K562 (cell line): Measurements from ENCODE around the gene PRKAR2B. TPM values are rescaled to one million over a fixed set of nuclear protein-coding genes. Genes with fewer than 3 reads are reported as not detected.

Experiments
- ADNP ChIP-seq: fragments of 200-800 bp; sonication (Bioruptor generic); IDR thresholded peaks from 2 replicates; pipeline ENCODE4 v1.6.1; 2016; ENCODE audit warnings: missing genetic modification characterization, missing compliant biosample characterization
- BHLHE40 ChIP-seq: IDR thresholded peaks from 2 replicates; pipeline ENCODE4 v1.6.1; 2011; ENCODE audit warnings: low read length, improper control_type of control experiment
- GTF2F1 ChIP-seq: IDR thresholded peaks from 2 replicates; pipeline ENCODE4 v1.6.1; 2011; ENCODE audit warnings: low read depth, low read length, improper control_type of control experiment
- HDGF ChIP-seq: fragments of 450-650 bp; IDR thresholded peaks from 2 replicates; pipeline ENCODE4 v1.6.1; 2016
- HEY1 ChIP-seq: fragments of 250-450 bp; sonication (Bioruptor Pico); IDR thresholded peaks from 2 replicates; pipeline ENCODE4 v1.5.0; 2020; ENCODE audit warnings: mild to moderate bottlenecking, moderate library complexity, borderline replicate concordance
- LEF1 ChIP-seq: fragments of 450-650 bp; IDR thresholded peaks from 2 replicates; pipeline ENCODE4 v1.6.1; 2016; ENCODE audit warnings: mild to moderate bottlenecking
- MECOM ChIP-seq: fragments of 250-450 bp; sonication (Bioruptor Pico); IDR thresholded peaks from 2 replicates; pipeline ENCODE4 v1.8.0; 2022; ENCODE audit warnings: inconsistent platforms
- TRIM24 ChIP-seq, 2 experiments: fragments of 450-650 bp; IDR thresholded peaks; 2 replicates each; pipeline ENCODE4 v1.6.1; 2016
- ZNF174 ChIP-seq: fragments of 250-450 bp; sonication (Bioruptor Pico); IDR thresholded peaks from 2 replicates; pipeline ENCODE4 v1.4.0; 2020; ENCODE audit warnings: mild to moderate bottlenecking
- polyA plus RNA-seq, 8 experiments: library from polyadenylated mRNA; depleted of rRNA in 4 of 8; stranded (reverse) in 5 of 8; unstranded in 3 of 8; fragments of >200 nt; fragmentation: Nextera tagmentation in 2 of 8; fragmentation: Illumina TruSeq in 1 of 8; extraction: Ambion mirVana in 2 of 8; extraction: Trizol in 1 of 8; gene quantifications; 2 replicates each; pipeline versions ENCODE4 v1.2.1 to v1.2.3, GENCODE V29; 2011 to 2014; ENCODE audit warnings: inconsistent platforms in 1 of 8, missing spikeins in 1 of 8
- total RNA-seq, 7 experiments: library from RNA; depleted of rRNA in 6 of 7; stranded (reverse); fragments of >200 nt in 6 of 7; fragmentation: Illumina TruSeq in 2 of 7; extraction: Trizol in 2 of 7; gene quantifications; 2 replicates each; pipeline versions ENCODE4 v1.2.1 to v1.2.3, GENCODE V29; 2011 to 2021; ENCODE audit warnings: low replicate concordance in 1 of 7
- TF ChIP-seq, protein P1 (sequence below): fragments of 450-650 bp; IDR thresholded peaks from 2 replicates; pipeline ENCODE4 v1.6.1; 2016; ENCODE audit warnings: mild to moderate bottlenecking, moderate library complexity
- TF ChIP-seq, protein P2 (sequence below): fragments of 450-650 bp; IDR thresholded peaks from 2 replicates; pipeline ENCODE4 v1.6.1; 2017; ENCODE audit warnings: antibody characterized with exemption
- TF ChIP-seq, protein P3 (sequence below): fragments of 450-650 bp; IDR thresholded peaks from 2 replicates; pipeline ENCODE4 v1.6.1; 2016; ENCODE audit warnings: borderline replicate concordance

Gene PRKAR2B
- total and polyA plus RNA-seq, 9 of the 15 experiments (the other 6 are each of a cell fraction or from before 2014, with no cell fraction given): 59.0 to 173 (median 129) TPM

DNA sequence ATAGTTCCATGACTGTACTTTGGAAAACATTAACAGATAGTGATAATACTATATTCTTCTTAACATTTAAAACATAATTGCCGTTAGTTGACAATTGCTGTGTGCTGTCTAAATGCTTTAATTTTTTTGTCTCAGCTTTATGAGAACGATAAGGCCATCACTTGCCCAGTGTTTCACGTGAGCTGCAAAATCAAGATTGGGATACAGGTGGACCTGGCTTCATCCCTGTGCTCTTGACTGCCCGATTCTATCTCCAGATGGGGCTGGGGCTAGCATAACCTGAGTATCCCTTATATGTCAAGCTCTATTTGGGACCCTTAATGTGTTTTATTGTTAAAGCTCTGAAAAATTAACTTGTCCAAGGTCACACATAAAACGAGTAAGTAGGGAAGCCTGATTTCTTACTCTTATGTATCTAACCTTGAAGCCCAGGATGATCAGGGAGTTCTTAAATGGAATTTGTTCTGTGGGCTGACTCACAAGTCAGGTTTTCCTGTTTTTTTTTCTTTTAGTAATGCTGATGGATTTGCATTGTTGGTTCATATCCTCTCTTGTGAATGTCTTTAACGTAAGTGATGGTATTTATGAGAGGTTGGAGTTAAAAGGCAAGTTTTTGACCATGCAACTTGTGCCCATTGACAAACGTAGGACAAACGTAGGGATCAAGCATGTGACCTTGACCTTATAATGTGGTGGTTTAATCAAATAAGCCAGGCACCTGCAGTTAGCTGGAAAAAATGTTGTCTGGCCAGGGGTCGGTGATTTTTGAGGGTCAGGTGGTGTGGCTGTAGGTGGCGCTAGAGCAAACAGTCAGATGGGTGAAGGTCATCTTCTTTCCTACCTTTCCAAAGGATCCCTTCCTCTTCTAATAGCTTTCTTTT lies 3.6 kb downstream of the PRKAR2B start (continued):
- TF ChIP-seq, protein P1, sequence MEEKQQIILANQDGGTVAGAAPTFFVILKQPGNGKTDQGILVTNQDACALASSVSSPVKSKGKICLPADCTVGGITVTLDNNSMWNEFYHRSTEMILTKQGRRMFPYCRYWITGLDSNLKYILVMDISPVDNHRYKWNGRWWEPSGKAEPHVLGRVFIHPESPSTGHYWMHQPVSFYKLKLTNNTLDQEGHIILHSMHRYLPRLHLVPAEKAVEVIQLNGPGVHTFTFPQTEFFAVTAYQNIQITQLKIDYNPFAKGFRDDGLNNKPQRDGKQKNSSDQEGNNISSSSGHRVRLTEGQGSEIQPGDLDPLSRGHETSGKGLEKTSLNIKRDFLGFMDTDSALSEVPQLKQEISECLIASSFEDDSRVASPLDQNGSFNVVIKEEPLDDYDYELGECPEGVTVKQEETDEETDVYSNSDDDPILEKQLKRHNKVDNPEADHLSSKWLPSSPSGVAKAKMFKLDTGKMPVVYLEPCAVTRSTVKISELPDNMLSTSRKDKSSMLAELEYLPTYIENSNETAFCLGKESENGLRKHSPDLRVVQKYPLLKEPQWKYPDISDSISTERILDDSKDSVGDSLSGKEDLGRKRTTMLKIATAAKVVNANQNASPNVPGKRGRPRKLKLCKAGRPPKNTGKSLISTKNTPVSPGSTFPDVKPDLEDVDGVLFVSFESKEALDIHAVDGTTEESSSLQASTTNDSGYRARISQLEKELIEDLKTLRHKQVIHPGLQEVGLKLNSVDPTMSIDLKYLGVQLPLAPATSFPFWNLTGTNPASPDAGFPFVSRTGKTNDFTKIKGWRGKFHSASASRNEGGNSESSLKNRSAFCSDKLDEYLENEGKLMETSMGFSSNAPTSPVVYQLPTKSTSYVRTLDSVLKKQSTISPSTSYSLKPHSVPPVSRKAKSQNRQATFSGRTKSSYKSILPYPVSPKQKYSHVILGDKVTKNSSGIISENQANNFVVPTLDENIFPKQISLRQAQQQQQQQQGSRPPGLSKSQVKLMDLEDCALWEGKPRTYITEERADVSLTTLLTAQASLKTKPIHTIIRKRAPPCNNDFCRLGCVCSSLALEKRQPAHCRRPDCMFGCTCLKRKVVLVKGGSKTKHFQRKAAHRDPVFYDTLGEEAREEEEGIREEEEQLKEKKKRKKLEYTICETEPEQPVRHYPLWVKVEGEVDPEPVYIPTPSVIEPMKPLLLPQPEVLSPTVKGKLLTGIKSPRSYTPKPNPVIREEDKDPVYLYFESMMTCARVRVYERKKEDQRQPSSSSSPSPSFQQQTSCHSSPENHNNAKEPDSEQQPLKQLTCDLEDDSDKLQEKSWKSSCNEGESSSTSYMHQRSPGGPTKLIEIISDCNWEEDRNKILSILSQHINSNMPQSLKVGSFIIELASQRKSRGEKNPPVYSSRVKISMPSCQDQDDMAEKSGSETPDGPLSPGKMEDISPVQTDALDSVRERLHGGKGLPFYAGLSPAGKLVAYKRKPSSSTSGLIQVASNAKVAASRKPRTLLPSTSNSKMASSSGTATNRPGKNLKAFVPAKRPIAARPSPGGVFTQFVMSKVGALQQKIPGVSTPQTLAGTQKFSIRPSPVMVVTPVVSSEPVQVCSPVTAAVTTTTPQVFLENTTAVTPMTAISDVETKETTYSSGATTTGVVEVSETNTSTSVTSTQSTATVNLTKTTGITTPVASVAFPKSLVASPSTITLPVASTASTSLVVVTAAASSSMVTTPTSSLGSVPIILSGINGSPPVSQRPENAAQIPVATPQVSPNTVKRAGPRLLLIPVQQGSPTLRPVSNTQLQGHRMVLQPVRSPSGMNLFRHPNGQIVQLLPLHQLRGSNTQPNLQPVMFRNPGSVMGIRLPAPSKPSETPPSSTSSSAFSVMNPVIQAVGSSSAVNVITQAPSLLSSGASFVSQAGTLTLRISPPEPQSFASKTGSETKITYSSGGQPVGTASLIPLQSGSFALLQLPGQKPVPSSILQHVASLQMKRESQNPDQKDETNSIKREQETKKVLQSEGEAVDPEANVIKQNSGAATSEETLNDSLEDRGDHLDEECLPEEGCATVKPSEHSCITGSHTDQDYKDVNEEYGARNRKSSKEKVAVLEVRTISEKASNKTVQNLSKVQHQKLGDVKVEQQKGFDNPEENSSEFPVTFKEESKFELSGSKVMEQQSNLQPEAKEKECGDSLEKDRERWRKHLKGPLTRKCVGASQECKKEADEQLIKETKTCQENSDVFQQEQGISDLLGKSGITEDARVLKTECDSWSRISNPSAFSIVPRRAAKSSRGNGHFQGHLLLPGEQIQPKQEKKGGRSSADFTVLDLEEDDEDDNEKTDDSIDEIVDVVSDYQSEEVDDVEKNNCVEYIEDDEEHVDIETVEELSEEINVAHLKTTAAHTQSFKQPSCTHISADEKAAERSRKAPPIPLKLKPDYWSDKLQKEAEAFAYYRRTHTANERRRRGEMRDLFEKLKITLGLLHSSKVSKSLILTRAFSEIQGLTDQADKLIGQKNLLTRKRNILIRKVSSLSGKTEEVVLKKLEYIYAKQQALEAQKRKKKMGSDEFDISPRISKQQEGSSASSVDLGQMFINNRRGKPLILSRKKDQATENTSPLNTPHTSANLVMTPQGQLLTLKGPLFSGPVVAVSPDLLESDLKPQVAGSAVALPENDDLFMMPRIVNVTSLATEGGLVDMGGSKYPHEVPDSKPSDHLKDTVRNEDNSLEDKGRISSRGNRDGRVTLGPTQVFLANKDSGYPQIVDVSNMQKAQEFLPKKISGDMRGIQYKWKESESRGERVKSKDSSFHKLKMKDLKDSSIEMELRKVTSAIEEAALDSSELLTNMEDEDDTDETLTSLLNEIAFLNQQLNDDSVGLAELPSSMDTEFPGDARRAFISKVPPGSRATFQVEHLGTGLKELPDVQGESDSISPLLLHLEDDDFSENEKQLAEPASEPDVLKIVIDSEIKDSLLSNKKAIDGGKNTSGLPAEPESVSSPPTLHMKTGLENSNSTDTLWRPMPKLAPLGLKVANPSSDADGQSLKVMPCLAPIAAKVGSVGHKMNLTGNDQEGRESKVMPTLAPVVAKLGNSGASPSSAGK: no peak
- peak; percentile 59; the same call in 1 of the 2 replicates for TF ChIP-seq BHLHE40
- no peak for TF ChIP-seq ZNF174 (CRISPR knock-in tag)
- TF ChIP-seq MECOM (CRISPR knock-in tag): peak; percentile 85
- no peak for TF ChIP-seq HEY1 (CRISPR knock-in tag)
- peak; percentile 52; the same call in 1 of the 2 replicates for TF ChIP-seq HDGF
- TF ChIP-seq, protein P2, sequence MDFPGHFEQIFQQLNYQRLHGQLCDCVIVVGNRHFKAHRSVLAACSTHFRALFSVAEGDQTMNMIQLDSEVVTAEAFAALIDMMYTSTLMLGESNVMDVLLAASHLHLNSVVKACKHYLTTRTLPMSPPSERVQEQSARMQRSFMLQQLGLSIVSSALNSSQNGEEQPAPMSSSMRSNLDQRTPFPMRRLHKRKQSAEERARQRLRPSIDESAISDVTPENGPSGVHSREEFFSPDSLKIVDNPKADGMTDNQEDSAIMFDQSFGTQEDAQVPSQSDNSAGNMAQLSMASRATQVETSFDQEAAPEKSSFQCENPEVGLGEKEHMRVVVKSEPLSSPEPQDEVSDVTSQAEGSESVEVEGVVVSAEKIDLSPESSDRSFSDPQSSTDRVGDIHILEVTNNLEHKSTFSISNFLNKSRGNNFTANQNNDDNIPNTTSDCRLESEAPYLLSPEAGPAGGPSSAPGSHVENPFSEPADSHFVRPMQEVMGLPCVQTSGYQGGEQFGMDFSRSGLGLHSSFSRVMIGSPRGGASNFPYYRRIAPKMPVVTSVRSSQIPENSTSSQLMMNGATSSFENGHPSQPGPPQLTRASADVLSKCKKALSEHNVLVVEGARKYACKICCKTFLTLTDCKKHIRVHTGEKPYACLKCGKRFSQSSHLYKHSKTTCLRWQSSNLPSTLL: no peak
- TF ChIP-seq GTF2F1: no peak
- TF ChIP-seq ADNP (tag): peak; percentile 52; the same call in 1 of the 2 replicates
- TF ChIP-seq TRIM24 (IDR thresholded peaks at IDR 0.05): 0 out of 4 replicates have a peak, but pooled peaks have one; percentile 13 to 29
- no peak for TF ChIP-seq LEF1
- TF ChIP-seq, protein P3, sequence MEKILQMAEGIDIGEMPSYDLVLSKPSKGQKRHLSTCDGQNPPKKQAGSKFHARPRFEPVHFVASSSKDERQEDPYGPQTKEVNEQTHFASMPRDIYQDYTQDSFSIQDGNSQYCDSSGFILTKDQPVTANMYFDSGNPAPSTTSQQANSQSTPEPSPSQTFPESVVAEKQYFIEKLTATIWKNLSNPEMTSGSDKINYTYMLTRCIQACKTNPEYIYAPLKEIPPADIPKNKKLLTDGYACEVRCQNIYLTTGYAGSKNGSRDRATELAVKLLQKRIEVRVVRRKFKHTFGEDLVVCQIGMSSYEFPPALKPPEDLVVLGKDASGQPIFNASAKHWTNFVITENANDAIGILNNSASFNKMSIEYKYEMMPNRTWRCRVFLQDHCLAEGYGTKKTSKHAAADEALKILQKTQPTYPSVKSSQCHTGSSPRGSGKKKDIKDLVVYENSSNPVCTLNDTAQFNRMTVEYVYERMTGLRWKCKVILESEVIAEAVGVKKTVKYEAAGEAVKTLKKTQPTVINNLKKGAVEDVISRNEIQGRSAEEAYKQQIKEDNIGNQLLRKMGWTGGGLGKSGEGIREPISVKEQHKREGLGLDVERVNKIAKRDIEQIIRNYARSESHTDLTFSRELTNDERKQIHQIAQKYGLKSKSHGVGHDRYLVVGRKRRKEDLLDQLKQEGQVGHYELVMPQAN: 0 out of 2 replicates have a peak, but pooled peaks have one; percentile 24
